NCI-H2196 treated with DMSO at 0.1 percent for 48 hours (cell line): ENCODE results near the gene CAMP.
A peak's percentile ranks its signal among the peaks of the same experiment; 100 is the strongest.
"Not testable (repeated sequence)": the region's sequence is repeated elsewhere in the genome, so short reads cannot be mapped to it uniquely, and the experiment has no call there.

Experiments used
- DNase-seq: peaks from one replicate; lab custom pipeline; 2025; ENCODE audit not compliant: unreplicated experiment; lab: John Stamatoyannopoulos, UW

The CAMP gene

DNA sequence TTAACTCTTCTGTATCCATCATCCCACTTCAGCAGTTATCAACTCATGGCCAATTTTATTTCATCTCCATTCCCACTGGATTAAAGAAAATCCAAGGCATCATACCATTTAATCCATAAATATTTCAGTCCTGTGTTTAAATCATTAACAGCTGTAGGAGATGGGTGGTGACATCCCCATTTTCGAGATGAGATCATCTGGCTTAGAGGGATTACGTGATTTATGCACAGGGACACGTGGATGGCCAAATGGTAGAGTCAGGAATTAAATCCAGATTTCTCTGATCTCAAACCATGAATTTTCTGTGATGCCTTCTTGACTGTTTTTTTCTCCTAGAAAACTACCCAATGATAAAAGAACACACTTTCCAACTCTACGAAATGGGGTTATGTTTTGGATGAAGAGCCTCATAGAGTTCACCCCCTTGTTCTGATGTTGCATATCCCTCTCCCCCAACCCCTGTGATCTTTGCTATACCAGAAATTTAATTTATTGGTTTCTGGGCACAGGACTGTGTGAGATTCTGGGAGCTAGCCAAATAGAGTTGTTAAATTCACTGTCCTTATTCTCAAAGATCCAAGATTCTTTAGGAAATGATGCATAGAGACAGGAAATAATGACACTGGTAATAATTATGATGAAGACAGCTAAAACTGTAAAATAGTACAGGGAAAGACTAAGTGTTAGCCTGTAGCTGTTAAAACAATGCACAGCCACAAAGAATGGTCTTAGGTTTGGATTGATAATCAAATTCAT is 25.0 kb downstream of the CAMP start:
- DNase-seq: no peak

DNA sequence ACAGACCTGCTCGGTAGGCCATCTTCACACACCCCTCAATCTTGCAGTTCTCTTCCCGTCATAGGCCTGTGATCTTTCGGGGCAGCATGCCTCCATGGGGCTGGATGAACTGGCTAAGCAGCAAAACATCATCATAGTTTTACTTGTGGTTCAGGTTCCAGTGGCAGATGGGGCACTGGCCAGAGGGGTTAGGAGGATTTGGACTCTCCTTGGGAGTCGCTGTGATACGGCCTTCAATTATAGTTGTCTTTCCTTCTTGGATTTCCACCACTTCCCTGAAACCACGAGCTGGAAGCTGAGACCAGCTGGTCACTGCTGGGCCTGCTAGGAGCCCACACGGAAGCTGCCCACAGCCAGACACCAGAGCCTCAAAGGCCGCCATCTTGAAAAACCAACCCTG is 33.3 kb downstream of the CAMP start:
- DNase-seq: no peak

DNA sequence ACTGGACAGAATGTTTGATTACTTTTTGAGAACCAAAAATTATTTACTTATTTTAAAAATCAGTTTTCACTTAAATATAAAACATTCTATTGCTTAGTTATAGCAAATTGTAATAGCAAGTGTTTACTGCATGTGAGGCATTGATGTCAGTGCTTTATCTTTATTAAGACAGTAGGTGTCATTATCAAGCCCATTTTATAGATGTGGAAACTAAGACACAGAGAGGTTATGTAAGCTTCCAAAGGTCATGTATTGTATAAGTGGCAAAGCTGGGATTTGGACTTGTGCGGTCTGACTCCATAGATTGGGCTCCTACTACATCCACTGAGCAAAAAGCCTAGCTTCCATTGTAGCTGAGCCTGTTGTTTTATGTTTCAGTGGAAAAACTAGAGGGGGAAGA is 35.2 kb downstream of the CAMP start:
- DNase-seq: no peak

DNA sequence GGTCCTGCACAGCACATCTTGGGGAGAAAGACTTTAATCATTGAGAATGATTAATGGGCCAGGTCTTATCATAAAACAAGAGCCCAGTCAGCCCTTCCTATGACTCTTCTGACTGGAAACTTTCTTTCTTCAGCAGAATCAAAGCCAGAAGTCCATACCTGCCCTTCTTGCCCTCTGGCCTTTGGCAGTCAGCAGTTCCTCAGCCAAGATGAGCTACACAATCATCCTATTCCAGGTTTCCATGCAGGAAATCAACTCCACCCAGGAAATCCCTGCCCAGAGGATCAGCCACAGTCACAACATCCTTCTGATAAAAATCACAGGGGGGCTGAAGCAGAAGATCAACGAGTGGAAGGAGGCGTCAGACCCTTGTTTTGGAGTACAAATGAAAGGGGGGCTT is 44.5 kb downstream of the CAMP start:
- no peak for DNase-seq

DNA sequence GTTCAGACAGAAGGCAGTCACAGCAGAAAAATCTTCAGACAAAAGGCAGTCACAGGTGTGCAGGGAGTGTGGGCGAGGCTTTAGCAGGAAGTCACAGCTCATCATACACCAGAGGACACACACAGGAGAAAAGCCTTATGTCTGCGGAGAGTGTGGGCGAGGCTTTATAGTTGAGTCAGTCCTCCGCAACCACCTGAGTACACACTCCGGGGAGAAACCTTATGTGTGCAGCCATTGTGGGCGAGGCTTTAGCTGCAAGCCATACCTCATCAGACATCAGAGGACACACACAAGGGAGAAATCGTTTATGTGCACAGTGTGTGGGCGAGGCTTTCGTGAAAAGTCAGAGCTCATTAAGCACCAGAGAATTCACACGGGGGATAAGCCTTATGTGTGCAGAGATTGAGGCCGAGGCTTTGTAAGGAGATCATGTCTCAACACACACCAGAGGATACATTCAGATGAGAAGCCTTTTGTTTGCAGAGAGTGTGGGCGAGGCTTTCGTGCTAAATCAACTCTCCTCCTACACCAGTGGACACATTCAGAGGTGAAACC is 45.2 kb downstream of the CAMP start:
- peak; percentile 6 for DNase-seq

DNA sequence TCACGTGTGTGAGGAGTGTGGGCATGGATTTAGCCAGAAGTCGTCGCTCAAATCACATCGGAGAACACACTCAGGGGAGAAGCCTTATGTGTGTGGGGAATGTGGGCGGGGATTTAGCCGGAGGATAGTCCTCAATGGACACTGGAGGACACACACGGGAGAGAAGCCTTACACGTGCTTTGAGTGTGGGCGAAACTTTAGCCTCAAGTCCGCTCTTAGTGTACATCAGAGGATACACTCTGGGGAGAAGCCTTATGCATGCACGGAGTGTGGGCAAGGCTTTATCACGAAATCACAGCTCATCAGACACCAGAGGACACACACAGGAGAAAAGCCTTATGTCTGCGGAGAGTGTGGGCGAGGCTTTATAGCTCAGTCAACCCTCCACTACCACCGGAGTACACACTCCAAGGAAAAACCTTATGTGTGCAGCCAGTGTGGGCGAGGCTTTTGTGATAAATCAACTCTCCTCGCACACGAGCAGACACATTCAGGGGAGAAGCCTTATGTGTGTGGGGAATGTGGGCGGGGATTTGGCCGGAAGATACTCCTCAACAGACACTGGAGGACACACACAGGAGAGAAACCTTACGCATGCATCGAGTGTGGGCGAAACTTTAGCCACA is 45.8 kb downstream of the CAMP start:
- no peak for DNase-seq

DNA sequence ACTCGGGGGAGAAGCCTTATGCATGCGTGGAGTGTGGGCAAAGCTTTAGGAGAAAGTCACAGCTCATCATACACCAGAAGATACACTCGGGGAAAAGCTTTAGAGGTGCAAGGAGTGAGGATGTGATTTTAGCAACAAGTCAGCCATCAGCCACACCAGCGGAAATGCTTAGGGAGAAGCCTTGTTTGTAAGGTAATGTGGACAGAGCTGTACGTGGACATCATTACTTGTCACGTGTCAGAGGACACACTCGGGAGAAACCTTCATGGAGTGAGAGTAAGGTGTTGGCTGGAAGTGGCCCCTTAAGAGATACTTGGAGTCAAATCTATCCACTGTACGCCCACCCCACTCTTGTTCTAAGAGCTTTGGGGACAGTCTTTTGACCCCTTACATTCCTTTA is 46.3 kb downstream of the CAMP start:
- no peak for DNase-seq

DNA sequence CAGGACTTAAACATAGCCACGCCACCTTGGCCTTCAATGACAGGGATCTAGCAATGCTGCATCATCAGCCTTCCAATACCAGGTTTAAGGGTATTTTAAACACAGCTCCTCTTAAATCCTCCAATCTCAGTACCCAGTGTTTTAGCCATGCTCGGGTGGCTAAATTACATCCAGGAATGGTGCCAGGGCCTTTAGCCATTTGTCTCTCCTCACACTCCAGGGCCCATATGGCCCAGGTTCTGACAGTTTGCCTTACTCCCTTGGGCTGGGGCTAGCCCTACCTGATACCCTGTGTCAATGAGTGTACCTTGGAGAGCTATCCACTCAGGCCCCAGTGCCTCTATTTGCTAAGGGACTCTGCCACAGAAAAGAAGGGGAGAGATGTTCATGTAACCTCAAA is 47.0 kb downstream of the CAMP start:
- DNase-seq: no peak

DNA sequence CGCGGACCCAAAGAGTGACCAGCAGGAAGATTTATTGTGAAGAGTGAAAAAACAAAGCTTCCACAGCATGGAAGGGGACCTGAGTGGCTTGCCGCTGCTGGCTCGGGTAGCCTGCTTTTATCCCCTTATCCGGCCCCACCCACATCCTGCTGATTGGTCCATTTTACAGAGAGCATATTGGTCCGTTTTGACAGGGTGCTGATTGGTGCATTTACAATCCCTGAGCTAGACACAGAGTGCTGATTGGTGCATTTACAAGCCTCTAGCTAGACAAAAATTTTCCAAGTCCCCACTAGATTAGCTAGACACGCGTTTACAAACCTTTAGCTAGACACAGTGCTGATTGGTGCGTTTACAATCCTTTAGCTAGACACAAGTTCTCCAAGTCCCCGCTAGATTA is 47.9 kb downstream of the CAMP start:
- DNase-seq: not testable (repeated sequence)

DNA sequence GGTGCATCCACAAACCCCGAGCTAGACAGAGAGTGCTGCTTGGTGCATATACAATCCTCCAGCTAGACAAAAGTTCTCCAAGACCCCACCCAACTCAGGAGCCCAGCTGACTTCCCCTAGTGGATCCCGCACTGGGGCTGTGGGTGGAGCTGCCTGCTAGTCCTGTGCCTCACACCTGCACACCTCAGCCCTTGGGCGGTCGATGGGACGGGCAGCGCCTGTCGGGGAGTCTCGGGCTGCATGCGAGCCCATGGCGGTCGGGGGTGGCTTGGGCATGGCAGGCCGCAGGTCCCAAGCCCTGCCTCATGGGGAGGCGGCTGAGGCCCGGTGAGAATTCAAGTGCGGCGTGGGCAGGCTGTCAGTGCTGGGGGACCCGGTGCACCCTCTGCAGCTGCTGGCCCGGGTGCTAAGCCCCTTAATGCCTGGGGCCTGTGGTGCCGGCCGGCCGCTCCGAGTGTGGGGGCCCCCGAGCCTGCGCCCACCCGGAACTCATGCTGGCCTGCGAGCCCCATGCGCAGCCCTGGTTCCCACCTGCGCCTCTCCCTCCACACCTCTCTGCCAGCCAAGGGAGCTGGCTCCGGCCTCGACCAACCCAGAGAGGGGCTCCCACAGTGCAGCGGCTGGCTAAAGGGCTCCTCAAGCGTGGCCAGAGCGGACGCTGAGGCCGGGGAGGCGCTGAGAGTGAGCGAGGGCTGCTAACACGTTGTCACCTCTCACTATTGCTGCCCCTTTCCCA is 48.6 kb downstream of the CAMP start:
- no peak for DNase-seq

DNA sequence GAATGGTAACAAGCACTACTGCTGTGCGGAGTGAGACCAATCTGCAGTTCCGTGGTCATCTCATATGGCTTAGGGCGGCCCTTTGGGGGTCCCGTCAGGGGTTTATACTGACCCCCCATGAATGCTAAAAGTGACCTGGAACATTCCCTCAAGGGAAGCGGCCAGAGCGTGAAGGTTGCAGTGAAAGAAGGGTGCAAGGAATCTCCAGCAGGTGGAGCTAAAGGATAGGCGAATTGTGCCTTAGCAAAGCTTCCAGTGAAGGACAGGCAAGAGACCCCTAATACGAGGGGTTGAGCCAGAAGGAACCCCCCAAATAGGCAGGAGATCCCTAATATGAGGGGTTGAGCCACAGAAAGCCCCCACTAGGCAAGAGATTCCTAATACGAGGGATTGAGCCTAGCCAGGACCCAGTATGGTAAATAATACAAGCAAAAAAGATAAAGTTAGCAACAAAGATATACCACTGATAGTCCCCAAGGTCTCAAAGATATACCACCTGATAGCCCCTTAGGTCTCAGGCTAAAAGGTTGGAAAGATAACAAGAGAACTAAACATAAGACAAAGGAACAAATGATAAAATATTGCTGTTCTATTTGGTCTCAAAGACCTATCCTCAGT is 50.4 kb downstream of the CAMP start:
- no peak for DNase-seq

DNA sequence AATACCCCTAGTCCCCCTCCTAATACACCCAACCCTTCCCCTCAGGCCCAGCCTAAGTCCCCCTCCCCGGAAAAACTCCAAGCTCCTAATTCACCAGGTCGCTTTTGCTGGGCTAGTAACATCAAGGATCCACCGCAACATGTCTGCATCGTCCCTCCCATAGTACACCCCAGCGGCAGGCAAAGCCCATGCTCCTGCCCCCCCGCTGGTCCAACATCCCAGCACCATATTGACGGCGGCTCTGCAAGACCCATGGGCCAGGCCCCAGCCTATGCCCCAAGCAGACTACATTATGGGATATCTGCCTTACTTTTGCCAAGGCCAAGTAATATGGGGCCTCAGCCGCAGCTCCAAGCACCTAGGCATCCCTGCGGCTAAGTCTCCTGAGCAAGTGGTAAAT is 51.2 kb downstream of the CAMP start:
- DNase-seq: no peak
